DMS153 treated with DMSO at 0.1 percent for 48 hours (cell line): ENCODE data around the gene EID2B.

Experiments used
- DNase-seq: peaks from one replicate; lab custom pipeline; 2025; ENCODE audit not compliant: unreplicated experiment; lab: John Stamatoyannopoulos, UW

Gene EID2B

DNA sequence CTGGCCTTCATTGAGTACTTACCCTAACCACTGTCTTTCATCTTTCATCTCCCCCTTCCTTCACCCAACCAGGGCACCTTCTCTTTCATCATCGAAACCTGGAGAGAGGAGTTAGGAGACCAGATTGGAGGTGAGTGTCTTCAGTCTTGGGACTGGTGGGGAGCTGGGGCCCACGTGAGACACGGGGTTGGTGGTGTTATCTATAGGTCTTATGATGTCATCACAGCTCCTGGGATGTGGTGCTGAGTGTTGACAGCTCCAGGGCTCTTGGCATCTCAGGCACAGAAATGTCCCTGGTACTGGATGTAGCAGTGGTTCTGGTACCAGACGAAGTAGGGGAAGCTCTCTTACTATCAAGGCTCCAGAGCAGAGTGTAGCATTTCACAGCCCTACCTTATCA lies 32.1 kb downstream of the EID2B start:
- no peak for DNase-seq

- DNase-seq, result no peak
Measured at GRCh38 chr19:39499932-39500331, 32.7 kb downstream of the EID2B start.

DNA sequence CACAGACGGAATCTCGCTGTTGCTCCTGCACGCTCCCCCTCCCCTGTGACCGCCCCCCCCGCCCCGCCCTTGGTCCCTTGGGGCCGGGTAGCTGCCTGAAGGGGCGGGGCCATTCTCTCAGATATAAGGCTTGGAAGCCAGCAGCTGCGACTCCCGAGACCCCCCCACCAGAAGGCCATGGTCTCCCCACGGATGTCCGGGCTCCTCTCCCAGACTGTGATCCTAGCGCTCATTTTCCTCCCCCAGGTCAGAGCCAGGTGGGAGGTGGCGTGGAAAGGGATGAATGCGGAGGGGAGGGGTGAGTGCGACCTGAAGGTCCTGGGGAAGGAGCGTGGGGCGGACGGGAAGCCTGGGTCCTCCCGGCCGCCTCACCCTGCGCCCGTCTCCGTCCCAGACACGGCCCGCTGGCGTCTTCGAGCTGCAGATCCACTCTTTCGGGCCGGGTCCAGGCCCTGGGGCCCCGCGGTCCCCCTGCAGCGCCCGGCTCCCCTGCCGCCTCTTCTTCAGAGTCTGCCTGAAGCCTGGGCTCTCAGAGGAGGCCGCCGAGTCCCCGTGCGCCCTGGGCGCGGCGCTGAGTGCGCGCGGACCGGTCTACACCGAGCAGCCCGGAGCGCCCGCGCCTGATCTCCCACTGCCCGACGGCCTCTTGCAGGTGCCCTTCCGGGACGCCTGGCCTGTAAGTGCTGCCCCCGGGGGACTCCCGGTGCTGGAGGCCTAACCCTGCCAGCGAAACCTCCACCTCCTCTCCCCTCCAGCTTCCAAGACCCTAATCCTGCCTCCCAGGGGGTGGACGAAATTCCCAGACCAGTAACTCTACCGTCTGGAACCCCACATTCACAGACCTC lies 33.6 kb downstream of the EID2B start, which contains the start of gene DLL3:
TSS of gene DLL3 (plus strand) at position 150 of the 845 bp plus-strand sequence. CDS start at position 178, 28 bp downstream.
- DNase-seq, result peak; percentile 47

GRCh38 chr19:39497996-39498797 lies 34.5 kb downstream of the EID2B start:
- DNase-seq, result peak; percentile 89

DNA sequence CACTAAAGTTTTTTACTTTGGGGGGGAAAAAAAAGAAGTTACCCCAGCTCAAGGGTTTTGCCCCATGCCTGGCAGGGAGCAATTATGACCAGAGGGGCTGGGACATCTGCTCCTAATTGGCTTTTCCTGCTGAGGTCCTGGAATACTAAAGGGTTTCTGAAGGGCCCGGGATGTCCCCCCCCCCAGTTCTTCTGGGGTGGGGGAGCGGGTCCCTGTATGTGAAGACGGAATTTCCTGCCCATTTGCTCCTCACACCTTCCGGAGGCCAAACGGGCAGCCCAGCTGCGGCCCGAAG lies 35.0 kb downstream of the EID2B start:
- no peak for DNase-seq

DNA sequence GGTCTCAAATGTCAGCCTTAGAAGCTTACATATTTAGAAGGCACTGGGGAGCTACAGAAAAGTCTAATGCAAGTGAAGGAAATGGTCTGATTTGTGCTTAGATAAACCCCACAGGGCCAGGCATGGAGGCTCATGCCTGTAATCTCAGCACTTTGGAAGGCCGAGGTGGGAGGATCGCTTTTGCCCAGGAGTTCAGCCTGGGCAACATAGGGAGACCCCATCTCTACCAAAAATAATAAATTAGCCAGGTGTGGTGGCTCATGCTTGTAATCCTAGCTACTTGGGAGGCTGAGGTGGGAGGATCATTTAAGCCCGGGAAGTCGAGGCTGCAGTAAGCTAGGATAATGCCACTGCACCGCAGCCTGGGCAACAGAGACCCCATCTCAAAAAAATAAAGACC lies 36.6 kb downstream of the EID2B start:
- DNase-seq, result no peak

DNA sequence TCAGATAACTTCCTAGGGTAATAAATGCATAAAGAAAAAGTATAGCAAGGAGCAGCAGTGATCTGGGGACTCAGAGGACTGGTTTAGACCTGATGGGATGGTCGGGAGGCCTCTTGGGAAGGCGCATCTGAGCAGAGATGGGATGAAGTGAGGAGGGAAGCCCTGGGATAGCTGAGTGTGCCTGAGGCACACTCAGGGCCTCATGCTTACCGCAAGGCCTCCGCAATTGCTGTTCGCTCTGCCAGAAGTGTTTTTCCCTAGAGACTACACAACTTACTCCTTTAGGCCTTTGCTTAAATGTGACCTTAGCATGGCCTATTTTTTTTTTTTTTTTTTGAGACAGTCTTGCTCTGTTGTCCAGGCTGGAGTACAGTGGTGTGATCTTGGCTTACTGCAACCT lies 38.0 kb downstream of the EID2B start:
- DNase-seq, result no peak

DNA sequence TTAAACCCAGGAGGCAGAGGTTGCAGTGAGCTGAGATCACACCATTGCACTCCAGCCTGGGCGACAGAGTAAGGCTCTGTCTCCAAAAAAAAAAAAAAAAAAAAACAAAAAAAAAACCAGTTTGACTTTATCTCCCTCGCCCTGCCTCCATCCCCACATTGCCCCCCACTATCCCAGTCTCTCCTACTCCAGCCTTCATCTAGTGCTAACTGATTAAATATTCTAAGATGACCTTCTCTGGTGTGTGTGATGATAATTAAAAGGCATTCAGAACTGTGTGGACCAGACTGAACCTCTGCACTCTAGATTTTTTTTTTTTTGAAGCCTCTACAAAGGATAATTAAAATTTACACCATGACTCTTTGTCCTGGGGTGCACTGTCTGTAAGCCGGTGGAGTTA lies 39.9 kb downstream of the EID2B start:
- no peak for DNase-seq

GRCh38 chr19:39492225-39492624 lies 40.4 kb downstream of the EID2B start:
- DNase-seq, result no peak

- no peak for DNase-seq
Measured at GRCh38 chr19:39489756-39490155, 42.9 kb downstream of the EID2B start.

DNA sequence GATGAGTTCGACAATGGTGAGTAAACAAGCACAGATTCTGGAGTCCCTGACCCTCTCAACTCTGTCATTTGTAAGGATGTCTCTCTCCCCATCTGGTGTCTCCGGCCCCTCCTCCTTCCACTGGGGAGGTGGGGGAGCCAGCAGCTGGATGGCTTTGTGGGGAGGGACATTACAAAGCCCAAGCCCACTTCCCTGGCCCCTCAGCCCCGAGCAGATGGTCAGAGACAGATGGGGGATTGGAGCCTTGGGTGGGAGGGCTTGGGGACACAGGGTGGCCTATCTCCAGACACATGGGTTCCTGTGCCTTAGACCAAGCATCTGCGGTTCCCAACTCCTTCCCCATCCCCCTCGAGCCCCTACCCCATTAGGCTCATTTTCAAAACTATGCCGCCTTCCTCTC lies 49.5 kb downstream of the EID2B start:
- no peak for DNase-seq

DNA sequence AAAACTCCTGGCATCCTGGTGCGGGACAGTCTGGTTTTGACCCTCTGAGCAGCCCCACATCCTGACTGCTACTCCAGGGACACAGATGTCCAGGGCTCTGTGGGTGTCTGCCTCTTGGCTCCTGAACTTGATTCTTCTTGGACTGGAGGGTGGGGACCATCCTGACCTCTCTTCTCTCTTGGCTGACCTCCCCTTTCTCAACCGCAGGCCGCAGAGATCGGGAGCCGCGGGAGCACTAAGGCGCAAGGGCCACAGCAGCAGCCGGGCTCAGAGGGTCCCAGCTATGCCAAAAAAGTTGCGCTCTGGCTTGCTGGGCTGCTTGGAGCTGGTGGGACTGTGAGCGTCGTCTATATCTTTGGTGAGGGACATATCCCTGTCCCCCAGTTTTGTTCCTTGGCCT lies 51.0 kb downstream of the EID2B start:
- no peak for DNase-seq

DNA sequence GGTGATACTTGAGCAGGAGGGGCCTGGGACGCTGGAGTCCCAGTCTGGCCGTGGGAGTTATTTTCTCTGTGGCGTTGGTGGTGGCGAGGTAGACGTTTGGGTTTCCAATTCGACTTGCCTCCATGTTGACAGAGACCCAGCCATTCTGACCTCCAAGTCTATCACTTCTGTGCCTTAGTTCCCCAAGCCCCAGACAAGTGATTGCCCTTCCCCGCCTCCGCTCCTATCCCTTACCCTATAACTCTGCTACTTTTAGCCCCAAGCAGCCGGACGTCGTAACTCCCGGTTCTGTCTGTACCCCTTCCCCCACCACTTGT lies 51.5 kb downstream of the EID2B start:
- DNase-seq, result no peak
